Nephron progenitor cell (in vitro differentiated cells): ENCODE results near the gene PADI2.
A peak's percentile ranks its signal among the peaks of the same experiment; 100 is the strongest.

Experiments used
- DNase-seq: peaks from one replicate; pipeline ENCODE4 v3.0.0; 2021
- H3K27ac Mint-ChIP-seq: 2 replicates; pipeline ENCODE4 v1.8.0; 2021; ENCODE audit warnings: mild to moderate bottlenecking, moderate library complexity, mixed read lengths
- H3K27me3 Mint-ChIP-seq: 2 replicates; pipeline ENCODE4 v1.8.0; 2021; ENCODE audit warnings: mild to moderate bottlenecking, low read depth, mixed read lengths; ENCODE audit not compliant: poor library complexity
- H3K36me3 Mint-ChIP-seq: 2 replicates; pipeline ENCODE4 v1.8.0; 2021; ENCODE audit warnings: low read depth, mixed read lengths
- H3K4me1 Mint-ChIP-seq: 2 replicates; pipeline ENCODE4 v1.8.0; 2021; ENCODE audit warnings: mixed read lengths
- H3K4me3 Mint-ChIP-seq: 2 replicates; pipeline ENCODE4 v1.8.0; 2021; ENCODE audit warnings: mild to moderate bottlenecking, moderate library complexity, mixed read lengths
- H3K9me3 Mint-ChIP-seq: 2 replicates; pipeline ENCODE4 v1.8.0; 2021; ENCODE audit warnings: mild to moderate bottlenecking, moderate library complexity, mixed read lengths
- CTCF ChIP-seq: fragments of 200-600 bp; sonication (generic); IDR thresholded peaks from 2 replicates; pipeline ENCODE4 v1.5.0; 2021; ENCODE audit warnings: antibody characterized with exemption

The PADI2 gene

GRCh38 chr1:17120481-17120877 is 1.2 kb upstream of the PADI2 start:
- peaks cover 46% of the 10 kb centered on the region for H3K4me1 Mint-ChIP-seq
- no peaks in the 10 kb centered on the region for H3K9me3 Mint-ChIP-seq
- no peak overlapping the region for H3K27ac Mint-ChIP-seq
- H3K4me3 Mint-ChIP-seq, result peak overlapping the region; percentile 55
- H3K36me3 Mint-ChIP-seq, result no peaks in the 10 kb centered on the region
- no peak for DNase-seq
- TF ChIP-seq CTCF, result no peak
- H3K27me3 Mint-ChIP-seq, result peaks cover 67% of the 10 kb centered on the region

- DNase-seq, result no peak
These were observed 676 bp upstream of the PADI2 start for GRCh38 chr1:17119773-17120480.

GRCh38 chr1:17118706-17119075 is 560 bp downstream of the PADI2 start:
- Mint-ChIP-seq H3K27ac (no peak overlapping the region), H3K4me3 (peak overlapping the region; percentile 78), H3K9me3 (no peaks in the 10 kb centered on the region), H3K27me3 (peaks cover 74% of the 10 kb centered on the region), H3K4me1 (peaks cover 63% of the 10 kb centered on the region), H3K36me3 (no peaks in the 10 kb centered on the region)
- DNase-seq, result peak; percentile 35
- no peak for TF ChIP-seq CTCF

More at GRCh38 chr1:17119773-17120480, 676 bp upstream of the PADI2 start:
- no peaks in the 10 kb centered on the region for H3K9me3 Mint-ChIP-seq
- peaks cover 50% of the 10 kb centered on the region for H3K4me1 Mint-ChIP-seq
- H3K4me3 Mint-ChIP-seq, result peak overlapping the region; percentile 67
- no peaks in the 10 kb centered on the region for H3K36me3 Mint-ChIP-seq
- no peak for TF ChIP-seq CTCF
- H3K27ac Mint-ChIP-seq, result no peak overlapping the region
- peaks cover 71% of the 10 kb centered on the region for H3K27me3 Mint-ChIP-seq

GRCh38 chr1:17118268-17118667 is 983 bp downstream of the PADI2 start:
- peaks cover 67% of the 10 kb centered on the region for H3K4me1 Mint-ChIP-seq
- H3K27me3 Mint-ChIP-seq, result peaks cover 73% of the 10 kb centered on the region
- no peak overlapping the region for H3K27ac Mint-ChIP-seq
- H3K9me3 Mint-ChIP-seq, result no peaks in the 10 kb centered on the region
- H3K4me3 Mint-ChIP-seq, result peak overlapping the region; percentile 78
- no peaks in the 10 kb centered on the region for H3K36me3 Mint-ChIP-seq
- DNase-seq, result no peak
- TF ChIP-seq CTCF, result no peak

GRCh38 chr1:17117451-17118265 is 1.6 kb downstream of the PADI2 start:
- Mint-ChIP-seq H3K27me3 (peaks cover 67% of the 10 kb centered on the region), H3K27ac (no peak overlapping the region), H3K4me3 (peak overlapping the region; percentile 78), H3K9me3 (no peaks in the 10 kb centered on the region), H3K36me3 (no peaks in the 10 kb centered on the region), H3K4me1 (peaks cover 71% of the 10 kb centered on the region)
- TF ChIP-seq CTCF, result no peak
- DNase-seq, result no peak
